HG02870 (cell line): ENCODE measurements around the gene RBM26.
A peak's percentile ranks its signal among the peaks of the same experiment; 100 is the strongest.
"Not testable (repeated sequence)": the region's sequence is repeated elsewhere in the genome, so short reads cannot be mapped to it uniquely, and the experiment has no call there.

Experiments
- ATAC-seq: cut with Tn5 transposase; IDR thresholded peaks from one replicate; pipeline ENCODE4 v1.9.1; 2021; ENCODE audit warnings: mild to moderate bottlenecking, moderate library complexity; ENCODE audit not compliant: unreplicated experiment

Gene RBM26

GRCh38 chr13:79392882-79393563 lies 13.0 kb downstream of the RBM26 start:
- peak; percentile 75 for ATAC-seq

- no peak for ATAC-seq
Observed at GRCh38 chr13:79389026-79389425, 17.0 kb downstream of the RBM26 start.

- ATAC-seq: no peak
Observed at GRCh38 chr13:79387853-79388252, 18.2 kb downstream of the RBM26 start.

GRCh38 chr13:79386125-79386826 lies 19.8 kb downstream of the RBM26 start:
- peak; percentile 7 for ATAC-seq

- peak; percentile 92 for ATAC-seq
Observed at GRCh38 chr13:79385694-79386093, 20.4 kb downstream of the RBM26 start.

- ATAC-seq: no peak
Observed at GRCh38 chr13:79384022-79384610, 21.9 kb downstream of the RBM26 start.

GRCh38 chr13:79382545-79383275 lies 23.3 kb downstream of the RBM26 start:
- peak; percentile 46 for ATAC-seq

- no peak for ATAC-seq
Observed at GRCh38 chr13:79380997-79381396, 25.1 kb downstream of the RBM26 start.

GRCh38 chr13:79379274-79379673 lies 26.8 kb downstream of the RBM26 start:
- ATAC-seq: no peak

- ATAC-seq: no peak
Observed at GRCh38 chr13:79376843-79377242, 29.2 kb downstream of the RBM26 start.

- ATAC-seq: no peak
Observed at GRCh38 chr13:79374578-79374977, 31.5 kb downstream of the RBM26 start.

GRCh38 chr13:79373916-79374315 lies 32.1 kb downstream of the RBM26 start:
- ATAC-seq: no peak

- ATAC-seq: no peak
Observed at GRCh38 chr13:79369226-79369625, 36.8 kb downstream of the RBM26 start.

GRCh38 chr13:79365981-79366380 lies 40.1 kb downstream of the RBM26 start:
- ATAC-seq: no peak

GRCh38 chr13:79361299-79361698 lies 44.8 kb downstream of the RBM26 start:
- no peak for ATAC-seq

- ATAC-seq: peak; percentile 53
Observed at GRCh38 chr13:79360095-79360494, 46.0 kb downstream of the RBM26 start.

GRCh38 chr13:79359064-79359463 lies 47.0 kb downstream of the RBM26 start:
- ATAC-seq: no peak

- no peak for ATAC-seq
Observed at GRCh38 chr13:79354285-79354684, 51.8 kb downstream of the RBM26 start.

- no peak for ATAC-seq
Observed at GRCh38 chr13:79353693-79354092, 52.4 kb downstream of the RBM26 start.

GRCh38 chr13:79352107-79352506 lies 53.9 kb downstream of the RBM26 start:
- no peak for ATAC-seq

GRCh38 chr13:79349608-79350007 lies 56.4 kb downstream of the RBM26 start:
- not testable (repeated sequence) for ATAC-seq
